Stimulated activated CD8-positive, alpha-beta memory T cell treated with anti-CD3 and anti-CD28 coated beads, Interleukin-12 subunit alpha, Interleukin-12 subunit beta, amount 100 ng/mL, for 24 hours (primary cell): ENCODE measurements around the gene KIF26A.

Experiments used
- DNase-seq: peaks from one replicate; pipeline ENCODE4 v3.0.0-alpha.2; 2020; ENCODE audit errors: extremely low read depth

The KIF26A gene

DNA sequence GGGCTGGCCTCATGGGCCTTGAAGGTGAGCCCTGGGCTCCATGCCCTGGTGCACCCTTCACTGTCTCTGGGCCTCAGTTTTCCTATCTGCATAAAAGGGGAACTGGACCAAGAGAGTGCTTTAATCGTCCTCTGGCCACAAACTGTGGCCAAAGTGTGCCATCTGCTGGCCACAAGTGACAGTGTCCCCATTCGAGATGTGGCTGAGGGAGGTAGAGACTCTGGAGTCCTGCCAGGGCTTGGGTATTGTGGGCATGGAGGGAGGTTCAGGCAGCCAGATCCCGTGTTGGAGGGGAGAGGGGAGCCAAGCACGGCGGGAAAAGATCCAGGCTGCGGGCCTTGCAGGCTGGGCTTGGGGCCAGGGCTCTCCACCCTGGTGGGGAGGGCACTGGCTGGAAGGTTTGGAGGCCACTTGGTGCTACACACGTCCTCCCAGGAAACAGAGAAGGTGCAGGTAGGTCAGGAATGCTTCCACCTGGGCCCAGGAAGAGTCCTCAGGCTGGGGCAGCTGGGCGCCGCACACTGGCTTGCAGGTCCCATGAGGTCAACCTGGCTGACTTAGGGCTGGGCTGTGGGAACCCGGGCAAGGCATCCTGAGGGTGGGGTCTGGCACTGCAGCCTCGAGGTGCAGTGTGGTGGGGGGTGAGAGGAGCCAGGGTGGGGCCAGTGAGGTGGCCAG lies 7.3 kb upstream of the KIF26A start:
- no peak for DNase-seq

DNA sequence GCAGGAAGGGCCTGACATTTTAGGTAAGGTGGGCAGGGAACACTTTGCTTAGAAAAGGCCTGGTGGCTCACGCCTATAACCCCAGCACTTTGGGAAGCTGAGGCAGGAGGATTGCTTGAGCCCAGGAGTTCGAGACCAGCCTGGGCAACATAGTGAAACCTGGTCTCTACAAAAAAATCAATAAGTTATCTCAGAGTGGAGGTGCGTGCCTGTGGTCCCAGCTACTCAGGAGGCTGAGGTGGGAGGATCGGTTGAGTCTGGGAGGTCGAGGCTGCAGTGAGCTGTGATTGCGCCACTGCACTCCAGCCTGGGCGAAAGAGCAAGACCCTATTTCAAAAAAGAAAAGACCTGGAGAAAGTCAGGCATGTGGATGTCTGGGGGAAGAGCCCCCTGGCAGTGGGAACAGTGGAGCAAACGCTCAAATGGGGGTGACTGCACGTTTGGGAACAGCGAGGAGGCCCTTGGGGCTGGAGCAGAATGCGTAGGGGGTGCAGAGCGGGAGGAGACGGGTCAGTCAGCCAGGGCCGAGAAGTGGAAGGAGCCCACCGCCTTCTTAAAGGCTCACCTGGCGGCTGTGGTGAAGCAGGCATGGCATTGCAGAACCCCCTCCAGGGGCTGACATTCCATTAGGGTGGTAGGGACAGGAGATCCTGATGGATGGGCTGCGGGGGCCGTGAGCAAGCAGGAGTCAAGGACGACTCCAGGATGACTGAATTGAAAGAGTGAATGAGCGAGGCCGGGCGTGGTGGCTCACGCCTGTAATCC lies 6.2 kb upstream of the KIF26A start:
- DNase-seq: no peak

DNA sequence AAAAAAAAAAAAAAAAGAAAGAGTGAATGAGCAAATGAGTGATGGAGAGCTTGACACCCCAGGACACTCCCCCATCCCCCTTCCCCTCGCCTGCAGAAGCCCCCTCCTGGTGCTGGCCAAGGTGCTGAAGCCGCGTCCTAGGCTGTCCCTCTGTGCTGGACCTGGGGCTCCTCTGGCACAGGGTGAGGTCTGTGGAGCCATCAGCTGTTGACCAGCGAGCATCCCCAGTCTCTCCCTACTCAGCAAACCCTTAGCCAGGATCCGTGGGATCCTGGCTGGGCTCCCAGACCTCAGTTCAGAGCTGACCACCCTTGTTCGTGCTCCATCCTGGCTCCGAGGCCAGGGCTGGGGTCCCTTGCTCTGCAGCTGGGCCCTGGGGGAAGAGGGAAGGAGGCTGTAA lies 5.4 kb upstream of the KIF26A start:
- no peak for DNase-seq

DNA sequence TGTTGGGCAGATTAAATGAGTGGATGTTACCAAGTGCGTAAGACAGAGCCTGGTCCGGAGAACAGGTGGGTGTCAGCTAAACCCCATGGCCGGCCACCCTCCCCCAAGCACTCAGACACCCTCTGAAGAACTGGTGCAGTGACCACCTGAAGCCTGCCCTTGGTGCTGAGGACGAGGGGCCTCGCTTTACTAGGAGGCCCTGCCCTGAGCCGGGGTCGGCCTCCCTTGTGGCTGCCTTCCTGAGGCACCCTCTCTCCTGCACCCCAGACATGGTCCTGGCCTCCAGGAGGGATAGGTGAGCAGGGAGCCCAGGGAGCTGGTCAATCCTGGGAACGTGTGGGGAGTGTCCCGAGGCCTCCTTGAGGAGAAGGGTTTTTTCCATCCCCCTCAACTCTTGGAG lies 4.9 kb upstream of the KIF26A start:
- no peak for DNase-seq

DNA sequence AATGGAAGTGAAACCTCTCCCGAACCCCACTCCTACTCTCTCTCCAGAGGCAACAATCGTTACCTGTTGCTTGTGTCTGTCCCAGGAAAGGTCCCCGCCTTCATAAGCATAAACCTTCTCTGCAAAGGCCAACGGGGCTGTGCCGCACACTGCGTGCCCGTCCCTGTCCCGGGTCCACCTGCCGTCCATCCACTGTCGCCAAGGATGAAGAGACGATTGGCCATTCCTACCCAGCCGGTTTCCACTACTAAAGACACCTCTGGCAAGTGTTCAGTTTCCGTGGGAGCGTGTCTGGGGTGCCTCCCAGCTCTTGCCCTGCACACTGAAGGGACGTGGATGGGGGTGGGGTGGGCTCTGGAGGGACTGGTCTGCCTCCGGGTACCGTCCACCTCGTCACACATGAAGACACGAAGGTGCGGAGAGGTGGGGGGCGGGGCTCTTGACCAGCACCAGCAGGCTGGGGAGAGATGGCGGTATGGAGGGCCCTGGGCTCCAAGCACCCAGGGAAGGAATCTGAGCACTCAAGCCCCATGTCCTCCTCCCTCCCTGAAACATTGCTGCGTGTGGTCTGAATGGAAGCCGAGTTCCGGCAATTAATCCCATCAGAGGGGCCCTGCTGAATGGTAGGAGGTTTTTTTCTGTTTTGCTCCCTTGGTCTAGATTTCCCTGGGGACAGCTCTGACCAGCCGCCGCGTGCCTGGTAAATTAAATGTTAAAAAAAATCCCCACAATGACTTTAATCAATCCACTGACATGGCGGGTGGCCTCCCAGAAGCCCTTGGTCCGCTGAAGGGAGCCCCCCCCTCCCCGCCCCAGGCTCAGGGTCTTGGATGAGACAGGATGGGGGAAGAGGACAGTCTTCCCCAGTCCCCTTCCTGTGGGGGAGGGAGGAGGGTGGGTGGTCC lies 4.1 kb upstream of the KIF26A start:
- DNase-seq: no peak

DNA sequence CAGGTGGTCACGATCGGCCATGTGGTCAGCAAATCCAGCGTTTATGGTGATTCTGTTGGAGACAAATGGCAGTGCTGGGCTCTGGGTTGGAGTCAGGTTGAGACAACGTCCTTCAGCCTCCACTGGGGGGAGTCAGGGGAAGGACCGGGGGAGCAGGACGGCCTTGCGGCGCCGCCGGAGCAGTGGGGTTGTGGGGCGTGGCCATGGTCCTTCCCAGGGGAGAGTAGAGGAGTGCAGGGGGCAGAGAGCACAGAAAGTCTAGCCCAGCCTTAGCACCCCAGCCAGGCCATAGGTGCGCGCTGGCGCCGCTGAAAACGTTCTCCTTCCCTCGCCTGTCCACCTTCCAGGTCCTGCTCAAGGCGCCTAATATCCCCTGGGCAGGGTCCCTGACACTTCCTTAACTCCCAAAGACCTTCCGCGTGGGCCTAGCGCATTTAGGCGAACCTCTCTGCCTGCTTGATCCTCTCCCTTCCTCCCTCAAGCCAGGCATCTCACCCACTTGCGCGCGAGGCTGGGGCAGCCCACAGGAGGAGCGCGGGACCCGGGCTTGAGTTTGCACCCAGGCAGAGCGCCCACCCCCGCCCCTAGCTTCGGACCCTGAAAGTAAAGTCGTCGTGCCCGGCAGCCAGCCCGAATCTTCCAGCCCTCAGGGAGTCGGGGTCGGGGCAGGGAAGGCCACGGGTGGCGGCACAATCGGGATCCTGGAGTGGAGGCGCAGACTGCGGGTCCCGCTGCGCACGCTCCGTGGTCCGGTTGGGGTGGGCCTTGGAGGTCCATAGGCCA lies 3.1 kb upstream of the KIF26A start:
- DNase-seq: no peak

DNA sequence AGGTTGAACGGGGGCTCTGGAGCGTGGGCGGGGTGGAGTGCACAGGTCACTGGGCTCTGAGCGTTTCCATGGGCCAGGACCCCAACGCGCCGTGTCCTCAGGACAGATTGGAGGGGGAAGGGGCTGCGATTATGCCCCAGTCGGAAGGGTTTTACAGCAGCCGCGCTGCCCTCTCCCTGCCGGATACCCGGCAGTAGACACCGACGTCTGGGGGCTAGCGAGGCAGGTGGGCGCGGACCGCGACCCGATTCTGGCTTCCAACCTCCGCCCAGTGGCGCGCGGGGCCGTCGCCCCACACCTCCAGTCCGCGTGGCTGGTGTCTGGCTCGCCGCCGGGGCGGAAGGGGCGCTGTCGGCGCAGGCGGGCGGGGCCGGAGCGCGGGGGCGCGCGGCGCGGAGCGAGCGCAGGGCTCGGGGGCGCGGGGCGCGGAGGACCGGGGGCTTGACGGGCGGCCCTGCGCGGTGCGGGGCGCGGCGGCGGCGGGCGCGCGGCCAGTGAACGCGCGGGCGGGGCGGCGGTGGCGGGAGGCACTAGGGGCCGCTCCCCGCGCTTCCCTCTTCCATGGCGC lies 2.4 kb upstream of the KIF26A start:
- no peak for DNase-seq

DNA sequence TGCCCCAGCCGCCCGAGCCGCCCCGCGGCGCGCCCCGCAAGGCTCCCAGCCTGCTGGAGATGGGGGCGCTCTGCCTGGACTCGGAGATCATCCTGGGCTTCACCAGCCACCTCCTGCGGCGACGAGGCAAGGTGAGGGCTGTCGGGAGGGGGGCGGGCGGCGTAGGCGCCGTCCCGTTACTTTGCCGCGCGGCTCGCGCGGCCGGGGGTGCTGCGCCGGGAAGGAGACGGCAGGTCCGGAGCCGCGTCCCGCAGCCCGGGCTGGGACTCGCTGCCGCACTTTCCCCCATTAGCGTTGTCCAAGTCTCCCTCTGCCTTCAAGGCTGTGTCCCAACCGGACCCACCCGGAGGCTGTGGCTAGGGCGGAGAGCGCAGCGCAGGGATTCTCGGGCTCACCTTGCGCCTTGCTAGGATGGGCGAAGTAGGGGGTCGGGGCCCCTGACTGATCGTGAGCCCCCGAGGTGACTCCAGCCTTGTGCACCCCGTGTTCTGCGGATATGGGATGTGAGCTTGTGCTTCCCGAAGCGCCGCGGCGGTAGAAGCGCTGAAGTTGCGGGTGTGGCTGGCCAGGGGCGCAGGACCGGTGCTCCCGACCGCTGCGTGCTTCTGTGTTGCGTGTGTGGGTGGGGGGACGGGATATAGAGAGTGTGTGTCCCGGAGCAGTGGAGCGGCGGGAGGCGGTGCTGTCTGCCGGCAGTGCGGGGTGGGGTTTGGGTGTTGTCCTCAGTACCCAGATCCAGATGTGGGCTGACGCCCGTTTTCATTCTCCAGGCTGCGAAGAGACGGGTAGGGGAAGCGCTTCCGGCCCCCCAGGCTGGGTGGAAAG lies 1.7 kb upstream of the KIF26A start:
- no peak for DNase-seq

DNA sequence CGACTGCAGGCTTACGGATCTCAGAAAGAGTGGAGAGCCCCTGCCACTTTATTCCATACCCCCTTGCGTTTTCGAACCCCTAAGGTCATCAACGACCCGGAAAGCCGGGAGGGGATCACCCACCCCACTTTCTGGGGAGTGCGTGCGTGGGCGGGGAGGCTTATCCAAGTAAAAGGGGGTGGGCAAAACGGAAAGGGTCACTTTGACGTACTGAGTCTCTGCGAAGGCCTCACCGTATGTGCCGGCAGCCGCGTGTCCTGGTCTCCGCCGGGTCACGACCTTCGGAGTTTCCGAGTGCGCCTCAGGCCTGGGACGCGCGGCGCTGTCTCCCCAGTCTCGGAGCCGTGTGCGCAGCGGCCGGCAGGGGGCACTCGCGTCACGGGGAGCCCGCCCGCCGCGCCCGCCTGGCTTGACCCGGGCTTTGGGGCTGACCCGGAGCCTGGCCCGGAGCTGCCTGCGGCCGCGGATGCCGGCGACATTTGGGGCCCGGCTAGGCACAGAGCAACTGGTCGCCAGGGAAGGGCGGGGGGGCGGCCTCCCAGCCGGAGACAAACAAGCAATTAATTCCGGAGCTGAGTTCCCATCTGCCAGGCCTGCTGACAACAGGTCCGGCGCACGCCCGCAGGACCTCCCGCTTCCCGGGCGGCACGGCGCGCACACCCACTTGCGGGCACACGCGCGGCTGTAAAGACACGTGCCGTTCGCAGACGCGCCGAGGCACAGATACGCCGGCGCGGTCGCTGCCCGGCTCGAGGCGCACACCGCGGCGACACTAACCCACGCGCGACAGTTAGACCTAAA lies 890 bp upstream of the KIF26A start:
- DNase-seq: no peak

DNA sequence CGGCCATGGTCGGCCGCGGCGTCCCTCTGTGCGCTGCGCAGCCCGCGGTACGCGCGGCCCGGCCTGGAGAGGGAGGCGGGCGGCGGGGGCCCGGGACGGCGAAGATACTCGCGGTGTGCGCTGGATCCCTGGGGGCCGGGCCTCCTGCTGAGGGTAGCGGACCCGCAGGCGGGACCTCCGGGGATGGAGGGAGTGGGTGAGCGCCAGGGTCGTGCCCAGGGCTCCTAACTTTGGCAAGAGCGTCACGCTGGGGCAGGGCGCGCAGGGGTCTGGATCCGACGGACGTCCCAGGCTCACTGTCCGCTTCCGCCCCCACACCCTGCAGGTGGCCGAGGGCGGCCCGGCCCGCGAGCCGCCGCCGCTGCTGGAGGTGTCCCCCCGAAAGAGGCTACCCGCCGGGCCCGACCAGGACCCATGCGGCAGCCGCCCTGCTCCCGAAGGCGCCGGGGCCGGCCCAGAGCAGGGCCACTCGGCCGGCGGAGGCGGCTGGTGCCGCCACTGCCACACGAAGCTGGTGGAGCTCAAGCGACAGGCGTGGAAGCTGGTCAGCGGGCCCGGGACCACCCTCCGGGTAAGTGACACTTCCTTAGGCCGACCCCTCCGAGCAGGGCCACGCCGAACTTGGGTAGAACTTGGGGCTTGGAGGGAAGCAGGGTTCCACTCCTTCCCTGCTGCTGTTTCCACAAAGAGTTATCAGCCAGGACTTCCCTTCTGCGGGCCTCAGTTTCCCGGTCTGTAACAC lies 502 bp downstream of the KIF26A start:
- no peak for DNase-seq

DNA sequence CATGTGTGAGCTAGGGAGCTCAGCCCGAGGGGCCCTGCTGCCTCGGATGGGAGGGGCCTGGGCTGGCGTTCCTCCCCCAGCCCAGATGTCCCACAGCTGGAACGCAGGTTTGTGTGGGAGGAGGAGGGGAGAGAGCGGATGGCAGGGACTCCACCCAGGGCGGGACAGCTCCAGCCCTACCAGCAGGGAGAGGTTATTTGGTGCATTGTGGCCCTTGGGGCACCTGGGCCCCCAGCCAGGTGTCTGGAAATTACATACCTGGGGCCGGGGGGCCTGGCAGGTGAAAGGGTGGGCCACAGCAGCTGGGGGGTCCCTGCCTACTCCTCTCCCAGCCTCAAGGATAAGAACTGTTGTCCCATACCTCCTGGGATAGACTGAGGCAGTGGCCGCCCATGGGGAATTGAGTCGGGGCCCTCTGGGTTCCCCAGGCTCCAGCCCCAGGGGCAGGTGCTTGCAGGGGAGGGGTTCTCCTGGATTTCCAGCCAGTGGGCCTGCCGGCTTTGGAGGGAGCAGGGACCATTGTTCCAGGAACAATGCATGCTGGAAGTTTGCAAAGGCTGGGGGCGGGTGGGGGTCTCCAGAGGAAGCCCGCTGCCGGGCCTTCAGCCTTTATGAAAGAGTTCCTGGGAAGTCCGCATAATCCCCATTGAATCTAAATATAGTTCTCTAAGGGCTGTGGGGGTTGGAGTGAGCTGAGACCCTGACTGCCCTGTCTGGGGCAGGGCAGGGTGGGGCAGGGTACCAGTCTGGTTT lies 1.2 kb downstream of the KIF26A start:
- no peak for DNase-seq

DNA sequence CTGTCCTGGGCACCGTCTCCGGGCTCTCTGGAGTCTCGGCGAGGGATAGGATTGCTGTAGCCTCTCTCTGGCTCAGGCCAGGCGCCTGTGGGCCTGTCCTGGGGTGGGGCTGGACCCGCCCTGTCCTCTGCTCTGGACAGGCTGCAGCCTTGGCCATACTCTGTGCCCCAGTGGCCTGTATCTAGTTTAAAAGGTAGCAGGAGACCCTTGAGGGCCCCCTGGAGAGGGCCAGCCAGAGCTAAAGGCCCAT lies 1.8 kb downstream of the KIF26A start:
- DNase-seq: no peak

DNA sequence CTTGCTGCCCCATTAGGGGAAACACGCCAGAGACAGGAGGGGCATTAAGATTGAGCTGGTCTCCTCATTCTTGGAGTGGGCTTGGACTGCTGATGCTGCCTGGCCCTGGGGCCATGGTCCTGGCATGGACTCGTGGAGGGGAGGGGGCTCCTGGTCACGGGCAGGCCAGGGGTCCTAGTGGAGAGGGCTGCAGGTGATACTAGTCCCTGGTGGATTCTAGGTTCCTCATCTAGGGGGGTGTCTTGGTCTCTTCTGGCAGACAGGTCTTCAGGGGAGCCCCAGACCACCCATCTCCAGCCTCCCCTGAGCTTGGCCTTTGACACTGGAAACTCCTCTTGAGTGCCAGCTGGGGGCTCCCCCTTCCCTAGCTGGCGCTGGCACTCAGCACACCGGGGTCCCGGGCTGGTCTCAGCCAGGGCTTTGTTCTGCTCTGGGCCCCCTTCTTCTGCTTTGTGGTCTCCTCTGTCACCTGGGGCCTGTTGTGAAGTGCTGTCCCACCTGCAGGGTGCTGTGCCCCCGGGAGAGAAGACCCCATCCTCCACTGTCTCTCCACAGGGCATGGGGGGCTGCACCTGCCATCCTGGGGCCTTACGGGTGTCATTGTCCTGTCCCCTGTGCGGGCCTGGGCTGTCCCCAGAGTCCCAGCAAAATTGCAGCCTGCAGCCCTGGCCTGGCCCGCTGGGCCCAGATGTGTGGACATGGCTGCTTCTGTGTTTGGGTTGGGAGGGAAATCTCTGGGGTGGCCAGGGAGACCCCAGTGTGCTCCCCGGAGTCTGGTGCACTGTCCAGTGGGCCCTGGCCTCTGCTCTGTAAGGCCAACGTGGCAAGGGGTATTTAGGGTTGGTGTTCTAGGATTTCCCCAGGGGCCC lies 2.3 kb downstream of the KIF26A start:
- DNase-seq: no peak

DNA sequence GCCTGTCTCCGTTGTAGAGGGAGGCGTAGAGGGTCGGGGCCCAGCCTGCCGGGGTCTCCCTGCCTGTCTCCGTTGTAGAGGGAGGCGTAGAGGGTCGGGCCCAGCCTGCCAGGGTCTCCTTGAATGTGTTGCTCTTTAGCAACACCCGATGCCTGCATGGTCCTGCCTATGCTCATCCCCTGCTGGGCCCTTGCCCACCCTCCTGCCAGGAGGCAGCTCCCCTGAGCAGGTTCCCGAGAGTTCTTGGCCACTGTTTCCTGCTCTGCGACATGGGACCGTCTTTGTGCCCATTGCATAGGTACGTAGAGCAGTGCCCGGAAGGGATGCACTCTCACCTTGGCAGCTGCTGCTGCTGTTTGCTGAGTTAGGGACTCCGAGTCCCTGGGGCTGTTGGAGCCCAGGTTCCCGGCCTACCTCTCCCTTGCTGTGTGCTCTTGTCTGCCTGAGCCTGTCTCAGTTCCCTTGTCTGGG lies 3.3 kb downstream of the KIF26A start:
- no peak for DNase-seq

DNA sequence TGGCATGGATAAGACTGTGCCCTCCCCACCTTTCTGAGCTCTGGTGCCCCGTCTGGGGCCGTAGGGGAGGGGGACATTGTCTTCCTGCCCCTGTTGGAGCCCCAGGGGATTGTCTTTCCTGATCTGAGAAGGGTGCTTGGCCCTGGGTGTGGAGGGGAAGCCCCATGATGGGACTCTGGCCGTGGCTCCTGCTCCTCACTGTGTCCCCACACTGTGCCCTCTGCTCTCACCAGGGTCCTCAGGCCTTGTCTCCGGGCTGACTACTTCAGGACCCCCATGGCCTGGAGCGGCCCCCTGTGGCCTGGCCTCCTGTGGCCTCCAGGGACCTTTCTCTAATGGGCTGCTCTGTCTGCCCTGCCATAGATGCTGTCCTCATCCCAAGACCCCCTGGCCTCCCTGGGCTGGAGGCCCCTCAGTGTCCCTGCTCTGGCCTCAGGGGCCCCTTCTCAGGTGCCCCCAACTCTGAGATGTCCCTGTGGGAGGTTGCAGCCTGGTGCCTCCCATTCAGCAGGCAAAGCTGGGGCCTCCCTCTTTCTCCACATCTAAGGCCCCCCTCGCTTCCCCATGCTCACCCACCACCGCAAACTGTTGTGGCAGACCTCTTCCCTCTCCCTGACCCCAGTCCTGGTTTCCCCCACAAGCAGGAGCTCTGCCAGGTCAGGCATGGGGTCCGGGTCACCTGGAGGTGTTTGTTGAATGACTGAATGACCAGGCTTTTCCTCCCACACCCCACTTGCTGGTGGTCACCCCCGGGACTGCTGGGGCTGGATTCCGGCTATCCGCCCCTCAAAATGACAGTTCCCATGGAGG lies 4.0 kb downstream of the KIF26A start:
- DNase-seq: no peak

DNA sequence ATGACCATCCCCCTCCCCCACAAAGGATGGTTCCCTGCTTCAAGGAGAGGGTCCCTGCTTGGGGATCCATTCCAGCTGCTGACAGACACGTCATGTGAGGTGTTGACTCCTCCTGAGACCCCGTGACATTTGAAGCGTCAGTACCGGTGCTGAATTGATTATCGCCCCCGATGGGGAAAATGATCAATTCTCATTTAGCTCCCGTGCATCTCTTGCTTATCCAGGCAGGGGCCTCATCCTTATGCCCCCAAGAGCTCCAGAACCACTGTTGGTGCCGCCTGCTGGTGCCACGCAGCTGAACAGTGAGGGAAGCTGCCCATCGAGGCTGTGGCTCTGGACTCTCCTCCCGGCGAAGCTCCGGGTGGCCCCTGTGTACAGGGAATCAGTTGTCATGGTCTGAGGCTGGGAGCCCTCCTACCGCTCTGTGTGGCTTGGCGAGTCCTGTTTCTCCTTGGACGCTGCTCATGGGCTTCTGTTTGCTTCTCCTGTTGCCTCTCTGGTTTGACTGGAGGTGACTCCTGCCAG lies 4.6 kb downstream of the KIF26A start:
- DNase-seq: no peak
